ENCODE results near the gene KCNS1. TPM values are rescaled to one million over a fixed set of nuclear protein-coding genes. Genes with fewer than 3 reads are reported as not detected.
"Not testable (repeated sequence)": the region's sequence is repeated elsewhere in the genome, so short reads cannot be mapped to it uniquely, and the experiment has no call there.

Gene KCNS1
- 1 to 10 TPM in 1 of 2 donors, under 1 TPM in 1; 0.18 to 1.5 TPM for total RNA-seq
- 0.28 TPM for polyA plus RNA-seq (2013, experiment 1 of 2)
- 0.25 TPM for polyA plus RNA-seq (2013, experiment 2 of 2)
- long read RNA-seq, experiment 1, result 0 reads
- long read RNA-seq, experiment 2, result 0 reads
- long read RNA-seq, experiment 3, full-length matches to known transcripts, result 6 of 10 reads
- long read RNA-seq, experiment 3, partial matches to known transcripts, result 2 of 10 reads
- long read RNA-seq, experiment 3, other reads (novel, unspliced or antisense), result 2 of 10 reads
- long read RNA-seq, experiment 4, result 0 reads

GRCh38 chr20:45100563-45101245 lies at the start of gene KCNS1:
Gene KCNS1, minus strand, starts transcription at chr20:45101127. Its CDS starts 1,891 bp downstream, at chr20:45099236.
- peak within 1 kb of the TSS; percentile 12 for H3K27ac Mint-ChIP-seq
- Histone ChIP-seq H3K9ac (ENCODE audit: extremely low read depth, low read length, poor library complexity, severe bottlenecking) (no peak within 1 kb of the TSS), H3K9me3 (ENCODE audit: control insufficient read depth, low read length) (no peaks in the 10 kb centered on the region), H3K36me3 (ENCODE audit: control insufficient read depth, insufficient read depth, low read length) (no peaks in the 10 kb centered on the region), H3K4me1 (ENCODE audit: control insufficient read depth, insufficient read depth, low read length) (no peaks in the 10 kb centered on the region), H3K27me3 (ENCODE audit: control insufficient read depth, insufficient read depth, low read length, poor library complexity, severe bottlenecking) (peaks cover 17% of the 10 kb centered on the region), H3K4me3 (ENCODE audit: low read length) (no peak within 1 kb of the TSS), H3K27ac (ENCODE audit: low read depth, low read length) (no peak within 1 kb of the TSS)
- H3K4me3 Mint-ChIP-seq, result peak within 1 kb of the TSS; percentile 51
- no peaks in the 10 kb centered on the region for H3K36me3 Mint-ChIP-seq (ENCODE audit: low read depth)
- TF ChIP-seq, protein P1, sequence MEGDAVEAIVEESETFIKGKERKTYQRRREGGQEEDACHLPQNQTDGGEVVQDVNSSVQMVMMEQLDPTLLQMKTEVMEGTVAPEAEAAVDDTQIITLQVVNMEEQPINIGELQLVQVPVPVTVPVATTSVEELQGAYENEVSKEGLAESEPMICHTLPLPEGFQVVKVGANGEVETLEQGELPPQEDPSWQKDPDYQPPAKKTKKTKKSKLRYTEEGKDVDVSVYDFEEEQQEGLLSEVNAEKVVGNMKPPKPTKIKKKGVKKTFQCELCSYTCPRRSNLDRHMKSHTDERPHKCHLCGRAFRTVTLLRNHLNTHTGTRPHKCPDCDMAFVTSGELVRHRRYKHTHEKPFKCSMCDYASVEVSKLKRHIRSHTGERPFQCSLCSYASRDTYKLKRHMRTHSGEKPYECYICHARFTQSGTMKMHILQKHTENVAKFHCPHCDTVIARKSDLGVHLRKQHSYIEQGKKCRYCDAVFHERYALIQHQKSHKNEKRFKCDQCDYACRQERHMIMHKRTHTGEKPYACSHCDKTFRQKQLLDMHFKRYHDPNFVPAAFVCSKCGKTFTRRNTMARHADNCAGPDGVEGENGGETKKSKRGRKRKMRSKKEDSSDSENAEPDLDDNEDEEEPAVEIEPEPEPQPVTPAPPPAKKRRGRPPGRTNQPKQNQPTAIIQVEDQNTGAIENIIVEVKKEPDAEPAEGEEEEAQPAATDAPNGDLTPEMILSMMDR (conservative IDR thresholded peaks at IDR 0.05), result peak; percentile 48
- H3K4me1 Mint-ChIP-seq, result peaks cover 8% of the 10 kb centered on the region
- peaks cover 36% of the 10 kb centered on the region for H3K27me3 Mint-ChIP-seq (ENCODE audit: insufficient read depth)
- WGBS, 2 experiments (ENCODE audit: insufficient coverage in 1 of 2, insufficient read length in 1 of 2), result 16 to 28% methylated on average over 4 to 35 of the region's 38 CpGs
- peak; percentile 93 for DNase-seq
- peaks cover 5% of the 10 kb centered on the region for H3K9me3 Mint-ChIP-seq

GRCh38 chr20:45149062-45149461 lies 48.1 kb upstream of the KCNS1 start:
- Mint-ChIP-seq H3K27me3 (ENCODE audit: insufficient read depth) (peaks cover 54% of the 10 kb centered on the region), H3K4me3 (no peak overlapping the region), H3K4me1 (no peaks in the 10 kb centered on the region)

GRCh38 chr20:45140836-45141235 lies 39.9 kb upstream of the KCNS1 start:
- peaks cover 22% of the 10 kb centered on the region for H3K27me3 Mint-ChIP-seq (ENCODE audit: insufficient read depth)
- peaks cover 6% of the 10 kb centered on the region for H3K4me1 Mint-ChIP-seq
- Histone ChIP-seq H3K9ac (ENCODE audit: extremely low read depth, low read length, poor library complexity, severe bottlenecking) (no peak overlapping the region), H3K27ac (ENCODE audit: low read depth, low read length) (no peak overlapping the region), H3K4me3 (ENCODE audit: low read length) (no peak overlapping the region), H3K9me3 (ENCODE audit: control insufficient read depth, low read length) (no peaks in the 10 kb centered on the region), H3K4me1 (ENCODE audit: control insufficient read depth, insufficient read depth, low read length) (no peaks in the 10 kb centered on the region), H3K36me3 (ENCODE audit: control insufficient read depth, insufficient read depth, low read length) (no peaks in the 10 kb centered on the region), H3K27me3 (ENCODE audit: control insufficient read depth, insufficient read depth, low read length, poor library complexity, severe bottlenecking) (peaks cover 8% of the 10 kb centered on the region)
- no peak overlapping the region for H3K27ac Mint-ChIP-seq
- no peak overlapping the region for H3K4me3 Mint-ChIP-seq
- no peaks in the 10 kb centered on the region for H3K36me3 Mint-ChIP-seq (ENCODE audit: low read depth)
- no peak for DNase-seq
- TF ChIP-seq, protein P1 (conservative IDR thresholded peaks at IDR 0.05), result no peak
- no peaks in the 10 kb centered on the region for H3K9me3 Mint-ChIP-seq
- 88 to 90% methylated on average over 2 to 4 of the region's 4 CpGs for WGBS, 2 experiments (ENCODE audit: insufficient coverage in 1 of 2, insufficient read length in 1 of 2)

More at GRCh38 chr20:45149062-45149461, 48.1 kb upstream of the KCNS1 start:
- peaks cover 34% of the 10 kb centered on the region for H3K27me3 ChIP-seq (ENCODE audit: control insufficient read depth, insufficient read depth, low read length, poor library complexity, severe bottlenecking)
- TF ChIP-seq, protein P1 (conservative IDR thresholded peaks at IDR 0.05), result no peak
- H3K9me3 Mint-ChIP-seq, result no peaks in the 10 kb centered on the region
- H3K27ac Mint-ChIP-seq, result no peak overlapping the region
- no peak overlapping the region for H3K27ac ChIP-seq (ENCODE audit: low read depth, low read length)
- no peaks in the 10 kb centered on the region for H3K36me3 ChIP-seq (ENCODE audit: control insufficient read depth, insufficient read depth, low read length)
- no peak overlapping the region for H3K4me3 ChIP-seq (ENCODE audit: low read length)
- H3K36me3 Mint-ChIP-seq (ENCODE audit: low read depth), result no peaks in the 10 kb centered on the region
- no peaks in the 10 kb centered on the region for H3K9me3 ChIP-seq (ENCODE audit: control insufficient read depth, low read length)
- WGBS, 2 experiments (ENCODE audit: insufficient coverage in 1 of 2, insufficient read length in 1 of 2), result 87 to 100% methylated on average over 1 to 3 of the region's 3 CpGs
- H3K4me1 ChIP-seq (ENCODE audit: control insufficient read depth, insufficient read depth, low read length), result no peaks in the 10 kb centered on the region
- no peak for DNase-seq
- no peak overlapping the region for H3K9ac ChIP-seq (ENCODE audit: extremely low read depth, low read length, poor library complexity, severe bottlenecking)

GRCh38 chr20:45139733-45140375 lies 38.9 kb upstream of the KCNS1 start:
- not testable (repeated sequence) for H3K27ac ChIP-seq (ENCODE audit: low read depth, low read length); H3K4me1 Mint-ChIP-seq; H3K27ac Mint-ChIP-seq; DNase-seq; H3K27me3 ChIP-seq (ENCODE audit: control insufficient read depth, insufficient read depth, low read length, poor library complexity, severe bottlenecking); H3K4me3 ChIP-seq (ENCODE audit: low read length); H3K4me3 Mint-ChIP-seq; H3K36me3 ChIP-seq (ENCODE audit: control insufficient read depth, insufficient read depth, low read length); H3K36me3 Mint-ChIP-seq (ENCODE audit: low read depth); H3K4me1 ChIP-seq (ENCODE audit: control insufficient read depth, insufficient read depth, low read length); H3K9me3 Mint-ChIP-seq; H3K9ac ChIP-seq (ENCODE audit: extremely low read depth, low read length, poor library complexity, severe bottlenecking); H3K9me3 ChIP-seq (ENCODE audit: control insufficient read depth, low read length)
- peaks cover 13% of the 10 kb centered on the region for H3K27me3 Mint-ChIP-seq (ENCODE audit: insufficient read depth)
- WGBS, 2 experiments (ENCODE audit: insufficient coverage in 1 of 2, insufficient read length in 1 of 2), result 94 to 98% methylated on average over 3 to 5 of the region's 5 CpGs

Data from endodermal cell (in vitro differentiated cells).